Type B pancreatic cell (in vitro differentiated cells): Measurements from ENCODE around the gene CPEB3. TPM values are rescaled to one million over a fixed set of nuclear protein-coding genes. Genes with fewer than 3 reads are reported as not detected.
"Not testable (repeated sequence)": the region's sequence is repeated elsewhere in the genome, so short reads cannot be mapped to it uniquely, and the experiment has no call there.

Experiments
- DNase-seq: peaks from one replicate; pipeline ENCODE4 v3.0.0; 2021; ENCODE audit warnings: mixed read lengths; ENCODE audit not compliant: unreplicated experiment; ENCODE audit errors: extremely low spot score
- H3K27ac Mint-ChIP-seq: 2 replicates; pipeline ENCODE4 v1.8.0; 2021; ENCODE audit warnings: mild to moderate bottlenecking, mixed read lengths
- H3K27me3 Mint-ChIP-seq: 2 replicates; pipeline ENCODE4 v1.8.0; 2021; ENCODE audit warnings: mixed read lengths
- H3K36me3 Mint-ChIP-seq: 2 replicates; pipeline ENCODE4 v1.8.0; 2021; ENCODE audit warnings: mixed read lengths
- H3K4me1 Mint-ChIP-seq: one replicate; pipeline ENCODE4 v1.8.0; 2021; ENCODE audit warnings: mixed read lengths; ENCODE audit not compliant: unreplicated experiment
- H3K4me3 Mint-ChIP-seq: 2 replicates; pipeline ENCODE4 v1.8.0; 2021; ENCODE audit warnings: mild to moderate bottlenecking, mixed read lengths
- H3K9me3 Mint-ChIP-seq: 2 replicates; pipeline ENCODE4 v1.8.0; 2021; ENCODE audit warnings: mixed read lengths
- total RNA-seq: library from RNA; stranded (reverse); gene quantifications from 2 replicates; pipeline ENCODE4 v1.2.1, GENCODE V29; 2021; ENCODE audit warnings: low replicate concordance
- TF ChIP-seq, protein P1 (sequence below): fragments of 200-600 bp; sonication (generic); conservative IDR thresholded peaks from 2 replicates; pipeline ENCODE4 v1.5.0; 2021; ENCODE audit warnings: antibody characterized with exemption, mild to moderate bottlenecking

The CPEB3 gene
- total RNA-seq, 1 donor from 2014 or later = 2.3 TPM

- Mint-ChIP-seq H3K9me3 (no peaks in the 10 kb centered on the region), H3K27ac (no peak overlapping the region), H3K27me3 (no peaks in the 10 kb centered on the region), H3K4me1 (peaks cover 33% of the 10 kb centered on the region), H3K4me3 (peak overlapping the region; percentile 4), H3K36me3 (no peaks in the 10 kb centered on the region)
- TF ChIP-seq, protein P1, sequence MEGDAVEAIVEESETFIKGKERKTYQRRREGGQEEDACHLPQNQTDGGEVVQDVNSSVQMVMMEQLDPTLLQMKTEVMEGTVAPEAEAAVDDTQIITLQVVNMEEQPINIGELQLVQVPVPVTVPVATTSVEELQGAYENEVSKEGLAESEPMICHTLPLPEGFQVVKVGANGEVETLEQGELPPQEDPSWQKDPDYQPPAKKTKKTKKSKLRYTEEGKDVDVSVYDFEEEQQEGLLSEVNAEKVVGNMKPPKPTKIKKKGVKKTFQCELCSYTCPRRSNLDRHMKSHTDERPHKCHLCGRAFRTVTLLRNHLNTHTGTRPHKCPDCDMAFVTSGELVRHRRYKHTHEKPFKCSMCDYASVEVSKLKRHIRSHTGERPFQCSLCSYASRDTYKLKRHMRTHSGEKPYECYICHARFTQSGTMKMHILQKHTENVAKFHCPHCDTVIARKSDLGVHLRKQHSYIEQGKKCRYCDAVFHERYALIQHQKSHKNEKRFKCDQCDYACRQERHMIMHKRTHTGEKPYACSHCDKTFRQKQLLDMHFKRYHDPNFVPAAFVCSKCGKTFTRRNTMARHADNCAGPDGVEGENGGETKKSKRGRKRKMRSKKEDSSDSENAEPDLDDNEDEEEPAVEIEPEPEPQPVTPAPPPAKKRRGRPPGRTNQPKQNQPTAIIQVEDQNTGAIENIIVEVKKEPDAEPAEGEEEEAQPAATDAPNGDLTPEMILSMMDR = no peak
- DNase-seq = no peak
Observed at GRCh38 chr10:92124020-92124419, 166.9 kb downstream of the CPEB3 start.

DNA sequence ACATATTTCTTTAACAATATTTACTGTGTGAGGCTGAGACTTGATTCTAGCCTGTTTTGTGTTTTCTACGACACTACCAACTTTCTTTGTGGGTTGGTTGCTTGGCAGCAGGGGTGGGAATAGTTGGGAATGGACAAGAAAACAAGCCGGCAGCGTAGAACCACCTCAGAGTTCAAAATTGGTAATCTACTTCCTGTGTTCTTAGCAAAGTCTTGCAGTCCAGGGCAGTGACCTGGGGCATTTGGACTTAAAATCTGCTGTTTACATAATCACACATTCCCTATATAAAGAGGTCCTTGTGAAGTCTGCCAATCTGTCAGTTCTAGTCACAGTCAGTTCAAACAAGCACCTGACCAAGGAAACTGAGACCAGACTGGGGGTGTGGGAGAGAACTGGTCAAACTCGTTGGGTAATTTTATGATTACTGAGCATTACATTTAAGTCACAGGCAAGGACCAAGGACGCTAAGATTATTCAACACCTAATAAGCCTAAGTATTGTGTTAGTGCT lies 167.9 kb downstream of the CPEB3 start:
- Mint-ChIP-seq H3K9me3 (no peaks in the 10 kb centered on the region), H3K27ac (peak overlapping the region; percentile 72), H3K27me3 (no peaks in the 10 kb centered on the region), H3K4me3 (peak overlapping the region; percentile 12), H3K4me1 (peaks cover 33% of the 10 kb centered on the region), H3K36me3 (no peaks in the 10 kb centered on the region)
- TF ChIP-seq, protein P1 = no peak
- DNase-seq = no peak

DNA sequence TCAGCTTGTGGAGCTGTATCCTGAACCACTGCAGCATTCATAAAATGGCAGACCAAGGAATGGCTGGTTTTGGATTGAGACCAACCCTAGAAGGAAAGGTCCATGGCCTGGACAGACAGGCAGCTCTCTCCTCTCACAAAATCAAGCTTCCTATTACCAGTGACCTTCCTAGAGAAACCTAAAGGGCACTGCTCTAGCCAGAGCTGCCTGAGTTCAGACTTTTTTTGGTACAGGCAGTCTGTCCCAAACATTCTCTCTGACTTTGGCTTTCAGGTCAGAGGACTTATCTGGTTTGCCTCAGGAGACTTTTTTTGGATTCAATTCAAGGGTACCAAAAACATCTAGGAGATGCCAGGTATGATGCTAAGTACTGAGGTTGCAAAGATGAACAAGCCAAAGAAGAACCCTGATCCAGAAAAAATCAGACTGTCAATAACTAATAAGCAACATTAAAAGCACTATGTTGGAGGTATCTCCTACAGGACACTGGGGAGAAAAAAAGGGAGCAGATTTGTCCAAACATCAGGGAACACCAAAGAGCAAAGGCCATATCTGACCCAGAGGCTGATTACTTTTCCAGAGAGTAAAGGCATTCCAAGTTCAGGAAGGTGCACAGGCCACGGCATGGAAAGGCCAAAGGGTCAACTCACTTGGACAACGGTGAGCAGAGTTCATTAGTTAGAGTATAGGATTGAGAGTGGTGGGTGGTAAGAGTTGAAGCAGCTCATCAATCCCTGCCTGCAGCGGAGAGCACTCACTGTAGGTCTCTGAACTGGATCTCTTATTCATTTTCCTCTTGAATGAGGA lies 169.0 kb downstream of the CPEB3 start:
- H3K9me3 Mint-ChIP-seq = no peaks in the 10 kb centered on the region
- no peak overlapping the region for H3K4me3 Mint-ChIP-seq
- DNase-seq = no peak
- no peaks in the 10 kb centered on the region for H3K36me3 Mint-ChIP-seq
- peak overlapping the region; percentile 6 for H3K27ac Mint-ChIP-seq
- H3K27me3 Mint-ChIP-seq = no peaks in the 10 kb centered on the region
- peaks cover 33% of the 10 kb centered on the region for H3K4me1 Mint-ChIP-seq
- TF ChIP-seq, protein P1 = no peak

DNA sequence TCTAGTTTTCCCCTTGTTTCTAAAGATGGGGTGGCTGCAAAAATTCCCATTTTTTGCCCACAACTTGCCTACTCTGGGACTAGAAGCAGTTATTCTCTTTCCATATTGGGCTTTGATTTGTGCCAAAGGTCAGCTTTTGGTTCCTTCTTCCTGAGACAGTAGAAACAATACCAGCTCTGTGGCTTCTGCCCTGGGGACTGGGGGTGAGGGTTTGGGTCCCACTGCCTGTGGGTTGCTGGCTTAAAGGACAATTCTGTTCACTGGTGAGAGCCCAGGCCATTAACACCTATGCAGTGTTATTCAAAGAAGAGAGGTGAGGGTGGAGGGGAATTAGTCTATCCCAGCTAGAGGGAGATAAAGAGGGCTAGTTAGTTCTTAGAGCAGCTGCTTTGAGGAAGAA lies 171.5 kb downstream of the CPEB3 start:
- Mint-ChIP-seq H3K4me3 (no peak overlapping the region), H3K27me3 (no peaks in the 10 kb centered on the region), H3K36me3 (no peaks in the 10 kb centered on the region), H3K4me1 (peaks cover 29% of the 10 kb centered on the region), H3K27ac (no peak overlapping the region), H3K9me3 (no peaks in the 10 kb centered on the region)
- TF ChIP-seq, protein P1 = no peak
- no peak for DNase-seq

DNA sequence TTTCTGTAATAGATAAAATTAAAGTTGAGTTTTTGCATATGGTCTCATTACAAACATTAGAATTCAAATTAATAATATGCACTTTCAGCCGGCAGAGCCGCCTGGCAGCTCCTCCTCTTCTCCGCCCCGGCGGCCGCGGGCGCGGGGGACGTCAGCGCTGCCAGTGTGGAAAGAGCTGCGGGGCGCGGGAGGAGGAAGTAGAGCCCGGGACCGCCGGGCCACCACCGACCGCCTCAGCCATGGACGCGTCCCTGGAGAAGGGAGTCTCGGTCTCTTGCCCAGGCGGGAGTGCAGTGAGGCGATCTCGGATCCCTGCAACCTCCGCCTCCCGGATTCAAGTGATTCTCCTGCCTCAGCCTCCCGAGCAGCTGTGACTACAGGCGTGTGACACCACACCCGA lies 176.0 kb downstream of the CPEB3 start:
- peaks cover 12% of the 10 kb centered on the region for H3K4me1 Mint-ChIP-seq
- not testable (repeated sequence) for H3K27me3 Mint-ChIP-seq, DNase-seq

GRCh38 chr10:92113911-92114600 lies 176.8 kb downstream of the CPEB3 start:
- Mint-ChIP-seq H3K27me3 (no peaks in the 10 kb centered on the region), H3K9me3 (no peaks in the 10 kb centered on the region), H3K27ac (no peak overlapping the region), H3K4me3 (no peak overlapping the region), H3K36me3 (no peaks in the 10 kb centered on the region), H3K4me1 (peaks cover 8% of the 10 kb centered on the region)
- TF ChIP-seq, protein P1 = no peak
- no peak for DNase-seq

More for the DNA sequence above, 176.0 kb downstream of the CPEB3 start:
- not testable (repeated sequence) for H3K9me3 Mint-ChIP-seq, H3K36me3 Mint-ChIP-seq, H3K27ac Mint-ChIP-seq, H3K4me3 Mint-ChIP-seq
